Activated CD4-positive, alpha-beta T cell treated with anti-CD3 and anti-CD28 coated beads, Interleukin-2, amount 50 U/mL, for 4 hours (primary cell): ENCODE results near the gene GMPPA.

ENCODE experiments used
- DNase-seq, 2 experiments: peaks; one replicate each; pipeline ENCODE4 v3.0.0-alpha.2; 2020

The GMPPA gene

GRCh38 chr2:219486380-219486959, 12.2 kb upstream of the GMPPA start:
- DNase-seq, result no peak

GRCh38 chr2:219488149-219488843, 10.4 kb upstream of the GMPPA start:
- DNase-seq, result no peak

GRCh38 chr2:219488844-219489194, 9.9 kb upstream of the GMPPA start:
- no peak for DNase-seq

- no peak for DNase-seq
Measured at GRCh38 chr2:219489315-219489714, 9.4 kb upstream of the GMPPA start.

GRCh38 chr2:219490186-219490585, 8.5 kb upstream of the GMPPA start:
- no peak for DNase-seq

GRCh38 chr2:219490600-219491130, 8.0 kb upstream of the GMPPA start:
- DNase-seq, result no peak

GRCh38 chr2:219491278-219491963, 7.3 kb upstream of the GMPPA start:
- DNase-seq, result no peak

- no peak for DNase-seq
Measured at GRCh38 chr2:219492575-219492974, 6.1 kb upstream of the GMPPA start.

GRCh38 chr2:219493086-219493485, 5.6 kb upstream of the GMPPA start:
- no peak for DNase-seq

- DNase-seq, result no peak
Measured at GRCh38 chr2:219494952-219495530, 3.6 kb upstream of the GMPPA start.

- DNase-seq, result peak; percentile 45 to 53
Measured at GRCh38 chr2:219495531-219496122, 3.1 kb upstream of the GMPPA start.

GRCh38 chr2:219496247-219496824, 2.4 kb upstream of the GMPPA start:
- DNase-seq, result no peak

- DNase-seq, result no peak
Measured at GRCh38 chr2:219496825-219497494, 1.7 kb upstream of the GMPPA start.

- no peak for DNase-seq
Measured at GRCh38 chr2:219497495-219498279, 1.0 kb upstream of the GMPPA start.

- no peak for DNase-seq
Measured at GRCh38 chr2:219499058-219499307, 292 bp downstream of the GMPPA start.

- DNase-seq, result no peak
Measured at GRCh38 chr2:219499555-219499954, 864 bp downstream of the GMPPA start.

- no peak for DNase-seq
Measured at GRCh38 chr2:219500135-219500534, 1.4 kb downstream of the GMPPA start.

GRCh38 chr2:219501849-219502248, 3.2 kb downstream of the GMPPA start:
- DNase-seq, result no peak

- DNase-seq, result no peak
Measured at GRCh38 chr2:219502618-219503017, 3.9 kb downstream of the GMPPA start.

GRCh38 chr2:219505585-219505984, 6.9 kb downstream of the GMPPA start:
- DNase-seq, result no peak

GRCh38 chr2:219506153-219506801, 7.6 kb downstream of the GMPPA start:
- DNase-seq, result no peak
